Measurements from ENCODE around the gene TMEM86B. TPM values are rescaled to one million over a fixed set of nuclear protein-coding genes. Genes with fewer than 3 reads are reported as not detected.
"Not testable (repeated sequence)": the region's sequence is repeated elsewhere in the genome, so short reads cannot be mapped to it uniquely, and the experiment has no call there.

TMEM86B gene
- total RNA-seq, 3 donors from 2014 or later (not counting 1 experiment from before 2014, with no cell fraction given), result 12.6 to 14.7 (median 14.6) TPM

- Mint-ChIP-seq H3K4me3 (no peak overlapping the region), H3K4me1 (peaks cover 4 to 11% of the 10 kb centered on the region in 2 donors), H3K27me3 (ENCODE audit: low read depth in 2 of 2) (no peaks in the 10 kb centered on the region), H3K9me3 (no peaks in the 10 kb centered on the region), H3K36me3 (no peaks in the 10 kb centered on the region), H3K27ac (peak overlapping the region; percentile 22 to 65)
- DNase-seq, result no peak
- no peaks in the 10 kb centered on the region for H3K4me1 ChIP-seq (ENCODE audit: control insufficient read depth, insufficient read depth, low read length)
- WGBS (ENCODE audit: insufficient coverage), result 93% methylated on average over 4 of the region's 7 CpGs
- no peak for TF ChIP-seq CTCF (IDR thresholded peaks at IDR 0.05)
- no peaks in the 10 kb centered on the region for H3K9me3 ChIP-seq (ENCODE audit: control insufficient read depth, insufficient read depth, low read length)
- intact Hi-C loops (cut with micrococcal nuclease), result no loop called here
- no peak overlapping the region for H3K27ac ChIP-seq (ENCODE audit: low read length)
- H3K36me3 ChIP-seq (ENCODE audit: control insufficient read depth, insufficient read depth, low read length), result peaks cover 36% of the 10 kb centered on the region
- no peak overlapping the region for H3K4me3 ChIP-seq (ENCODE audit: low read length)
- ATAC-seq, result no peak
- no peaks in the 10 kb centered on the region for H3K27me3 ChIP-seq (ENCODE audit: control insufficient read depth, insufficient read depth, low read length)
Observed at GRCh38 chr19:55225415-55225958, 3.1 kb downstream of the TMEM86B start.

- H3K4me1 ChIP-seq (ENCODE audit: control insufficient read depth, insufficient read depth, low read length); H3K9me3 ChIP-seq (ENCODE audit: control insufficient read depth, insufficient read depth, low read length); H3K27me3 Mint-ChIP-seq (ENCODE audit: low read depth in 2 of 2); intact Hi-C loops (cut with micrococcal nuclease); H3K9me3 Mint-ChIP-seq; DNase-seq; H3K4me3 ChIP-seq (ENCODE audit: low read length); H3K36me3 Mint-ChIP-seq; ATAC-seq; H3K27ac ChIP-seq (ENCODE audit: low read length); H3K4me3 Mint-ChIP-seq; H3K27me3 ChIP-seq (ENCODE audit: control insufficient read depth, insufficient read depth, low read length): not testable (repeated sequence)
- H3K4me1 Mint-ChIP-seq, result peaks cover 4 to 11% of the 10 kb centered on the region in 2 donors
- H3K36me3 ChIP-seq (ENCODE audit: control insufficient read depth, insufficient read depth, low read length), result peaks cover 29% of the 10 kb centered on the region
- 95% methylated on average over 10 of the region's 11 CpGs for WGBS (ENCODE audit: insufficient coverage)
- peak overlapping the region in 1 of 2 donors; percentile 65 for H3K27ac Mint-ChIP-seq
Observed at GRCh38 chr19:55224679-55225414, 3.7 kb downstream of the TMEM86B start.

GRCh38 chr19:55224038-55224665 lies 4.4 kb downstream of the TMEM86B start:
- intact Hi-C loops (cut with micrococcal nuclease), result no loop called here
- no peak overlapping the region for H3K4me3 ChIP-seq (ENCODE audit: low read length)
- ATAC-seq (no peak), DNase-seq (no peak)
- no peaks in the 10 kb centered on the region for H3K4me1 ChIP-seq (ENCODE audit: control insufficient read depth, insufficient read depth, low read length)
- H3K9me3 ChIP-seq (ENCODE audit: control insufficient read depth, insufficient read depth, low read length), result no peaks in the 10 kb centered on the region
- no peaks in the 10 kb centered on the region for H3K27me3 Mint-ChIP-seq (ENCODE audit: low read depth in 2 of 2)
- no peaks in the 10 kb centered on the region for H3K27me3 ChIP-seq (ENCODE audit: control insufficient read depth, insufficient read depth, low read length)
- H3K4me1 Mint-ChIP-seq, result peaks cover 4 to 11% of the 10 kb centered on the region in 2 donors
- no peak overlapping the region for H3K4me3 Mint-ChIP-seq
- 87% methylated on average over 26 of the region's 26 CpGs for WGBS (ENCODE audit: insufficient coverage)
- H3K36me3 ChIP-seq (ENCODE audit: control insufficient read depth, insufficient read depth, low read length), result peaks cover 22% of the 10 kb centered on the region
- H3K27ac ChIP-seq (ENCODE audit: low read length), result no peak overlapping the region
- H3K36me3 Mint-ChIP-seq, result no peaks in the 10 kb centered on the region
- no peaks in the 10 kb centered on the region for H3K9me3 Mint-ChIP-seq
- TF ChIP-seq CTCF (IDR thresholded peaks at IDR 0.05), result no peak
- peak overlapping the region; percentile 18 to 36 for H3K27ac Mint-ChIP-seq

GRCh38 chr19:55223291-55224037 lies 5.1 kb downstream of the TMEM86B start:
- no peak for DNase-seq
- no peaks in the 10 kb centered on the region for H3K4me1 ChIP-seq (ENCODE audit: control insufficient read depth, insufficient read depth, low read length)
- ATAC-seq, result no peak
- H3K27ac Mint-ChIP-seq, result peak overlapping the region in 1 of 2 donors; percentile 36
- no peaks in the 10 kb centered on the region for H3K36me3 Mint-ChIP-seq
- peaks cover 16% of the 10 kb centered on the region for H3K36me3 ChIP-seq (ENCODE audit: control insufficient read depth, insufficient read depth, low read length)
- H3K27ac ChIP-seq (ENCODE audit: low read length), result no peak overlapping the region
- H3K4me3 ChIP-seq (ENCODE audit: low read length), result no peak overlapping the region
- H3K27me3 Mint-ChIP-seq (ENCODE audit: low read depth in 2 of 2), result no peaks in the 10 kb centered on the region
- H3K4me1 Mint-ChIP-seq, result peaks cover 4 to 11% of the 10 kb centered on the region in 2 donors
- no peaks in the 10 kb centered on the region for H3K9me3 Mint-ChIP-seq
- no peak overlapping the region for H3K4me3 Mint-ChIP-seq
- H3K27me3 ChIP-seq (ENCODE audit: control insufficient read depth, insufficient read depth, low read length), result no peaks in the 10 kb centered on the region
- no peak for TF ChIP-seq CTCF (IDR thresholded peaks at IDR 0.05)
- H3K9me3 ChIP-seq (ENCODE audit: control insufficient read depth, insufficient read depth, low read length), result no peaks in the 10 kb centered on the region
- 84% methylated on average over 17 of the region's 17 CpGs for WGBS (ENCODE audit: insufficient coverage)
- intact Hi-C loops (cut with micrococcal nuclease), result no loop called here
